Activated T-cell treated with anti-CD3 and anti-CD28 coated beads, Interleukin-2, amount 50 U/mL, for 48 hours (primary cell): Measurements from ENCODE around the gene SHOC2.

Source experiments
- DNase-seq, 2 experiments: peaks; one replicate each; pipeline ENCODE4 v3.0.0-alpha.2; 2020

Gene SHOC2

GRCh38 chr10:110919349-110919931 lies at the start of gene SHOC2:
Gene SHOC2, plus strand, starts transcription at chr10:110919604. Its CDS starts 44,755 bp downstream, at chr10:110964359.
- peak; percentile 97 for DNase-seq

DNA sequence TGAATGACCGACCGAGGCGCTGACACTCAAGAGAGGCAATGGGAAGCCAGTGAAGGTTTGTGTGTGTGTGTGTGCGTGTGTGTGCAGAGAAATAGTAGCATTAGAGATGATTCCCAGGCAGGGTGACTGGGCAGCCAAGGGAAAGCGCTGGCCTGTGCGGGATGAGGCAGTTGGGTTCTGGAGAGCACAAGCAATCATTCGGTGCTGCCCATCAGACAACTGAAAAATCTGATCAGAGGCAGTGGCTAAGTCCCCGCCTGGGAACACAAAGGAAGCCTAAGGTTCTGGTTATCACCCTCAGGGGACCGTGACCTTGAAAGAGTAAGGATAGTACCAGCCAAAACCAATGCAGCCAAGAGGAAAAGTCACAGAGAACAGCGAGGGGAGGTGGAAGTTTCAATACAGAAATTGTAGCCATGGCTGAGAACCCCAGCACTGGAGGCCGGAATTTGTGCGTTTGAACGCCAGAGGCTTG lies 48.5 kb upstream of the SHOC2 start:
- no peak for DNase-seq

- DNase-seq, result peak; percentile 97
These were observed 47.9 kb upstream of the SHOC2 start, which contains the start of gene PDCD4 for GRCh38 chr10:110871298-110872084. Gene PDCD4, plus strand, starts transcription at chr10:110871928. Its CDS starts 4,100 bp downstream, at chr10:110876028.

- peak; percentile 74 to 81 for DNase-seq
These were observed 47.0 kb upstream of the SHOC2 start for GRCh38 chr10:110872145-110872983.

DNA sequence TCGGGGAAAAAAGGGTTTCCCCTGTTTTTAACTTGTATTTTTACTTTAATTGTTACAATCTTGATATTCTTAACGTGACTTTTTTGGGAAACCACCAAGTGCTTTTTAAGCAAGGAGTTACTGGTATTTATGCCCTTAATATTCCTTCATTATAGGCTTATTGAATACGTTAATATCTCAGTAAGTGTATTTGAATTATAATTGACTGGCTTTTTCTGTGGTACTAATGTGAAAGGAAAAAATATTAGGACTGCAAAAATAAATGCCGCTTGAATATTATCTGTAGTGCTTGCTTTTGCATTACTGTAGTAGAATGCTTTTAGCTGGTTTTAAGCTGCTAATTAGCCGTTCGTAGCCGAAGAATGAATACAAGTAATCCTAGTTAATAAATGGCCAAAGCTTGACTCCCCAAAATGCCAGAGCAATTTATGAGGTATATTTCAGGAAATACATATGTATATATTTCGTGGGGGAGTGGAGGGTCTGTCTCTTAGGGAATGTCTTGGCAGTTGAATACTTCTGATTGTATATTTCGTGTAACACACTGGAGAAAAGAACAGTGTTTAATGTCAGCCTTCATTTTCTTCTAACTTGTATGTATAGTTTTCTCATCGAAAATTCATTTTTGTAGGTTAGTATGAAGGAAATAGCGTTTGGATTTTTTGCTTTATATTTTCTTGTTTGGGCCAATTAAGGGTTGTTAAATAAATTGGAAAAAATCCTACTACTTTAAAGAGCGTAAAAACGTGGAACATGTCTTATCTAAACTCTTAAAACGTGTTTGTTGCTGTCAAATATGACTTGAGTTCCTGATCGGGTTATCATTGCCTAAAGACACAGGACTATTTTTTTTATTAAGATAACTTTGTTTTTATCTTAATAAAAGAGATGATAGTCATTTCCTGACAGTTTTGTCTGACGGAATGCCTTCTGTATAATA lies 46.1 kb upstream of the SHOC2 start:
- DNase-seq, result no peak

DNA sequence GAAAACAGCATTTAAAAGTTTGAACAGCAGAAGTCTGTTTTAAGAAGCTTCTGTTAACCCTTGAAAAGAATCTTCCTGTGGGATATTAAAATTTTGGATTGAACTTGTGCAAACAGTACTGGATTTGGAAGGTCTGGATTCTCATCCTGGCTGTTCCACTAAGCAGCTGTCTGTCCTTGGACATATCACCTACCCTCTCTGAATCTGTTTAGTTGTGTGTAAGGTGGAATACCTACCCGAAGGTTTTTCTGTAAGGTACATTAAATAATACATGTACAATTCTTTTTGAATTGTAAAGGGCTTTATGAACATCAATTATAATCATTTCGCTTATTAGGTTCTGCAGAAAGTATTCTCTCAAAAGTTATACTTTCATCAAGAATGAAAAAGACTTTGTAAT lies 45.5 kb upstream of the SHOC2 start:
- no peak for DNase-seq

- DNase-seq, result no peak
These were observed 43.4 kb upstream of the SHOC2 start for GRCh38 chr10:110876000-110876399.

GRCh38 chr10:110876788-110877187 lies 42.6 kb upstream of the SHOC2 start:
- no peak for DNase-seq

DNA sequence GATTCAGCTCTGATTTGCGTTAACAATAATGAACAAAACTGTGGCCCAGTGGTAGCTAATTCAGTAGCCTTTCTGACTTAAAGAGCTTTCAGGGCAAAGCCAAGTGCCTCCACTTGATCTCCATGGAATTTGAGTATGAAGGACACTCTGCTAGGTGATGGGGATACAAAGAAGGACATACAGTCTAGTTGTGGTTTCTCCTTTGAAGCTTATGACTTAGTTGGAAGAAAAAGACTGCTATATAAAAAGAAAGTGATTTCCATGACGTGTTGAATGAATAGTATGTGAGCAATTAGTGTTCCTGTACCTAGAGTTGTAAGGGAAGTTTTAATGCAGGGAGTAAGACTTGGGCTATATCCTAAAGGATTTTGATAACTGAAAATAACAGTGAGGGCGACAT lies 39.4 kb upstream of the SHOC2 start:
- no peak for DNase-seq

- DNase-seq, result no peak
These were observed 38.2 kb upstream of the SHOC2 start for GRCh38 chr10:110881247-110881646.

DNA sequence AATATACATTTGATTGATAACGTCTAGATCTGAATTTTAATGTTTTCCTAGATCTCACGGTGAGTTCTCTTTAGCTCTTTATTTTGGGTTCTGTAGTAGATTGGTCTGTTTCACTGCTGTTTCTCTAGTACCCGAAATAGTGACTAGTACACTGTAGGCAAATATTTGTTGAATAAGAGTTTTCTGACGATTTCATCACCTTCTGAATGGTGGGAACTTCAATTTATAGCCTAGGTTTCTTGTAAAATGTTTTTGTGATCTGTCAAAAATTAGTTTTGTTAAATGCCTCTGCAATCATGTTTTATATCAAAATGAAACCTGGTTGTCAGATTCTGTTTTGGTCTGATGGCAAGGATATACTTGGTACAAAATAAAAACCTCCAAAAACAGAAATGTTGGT lies 37.5 kb upstream of the SHOC2 start:
- no peak for DNase-seq

DNA sequence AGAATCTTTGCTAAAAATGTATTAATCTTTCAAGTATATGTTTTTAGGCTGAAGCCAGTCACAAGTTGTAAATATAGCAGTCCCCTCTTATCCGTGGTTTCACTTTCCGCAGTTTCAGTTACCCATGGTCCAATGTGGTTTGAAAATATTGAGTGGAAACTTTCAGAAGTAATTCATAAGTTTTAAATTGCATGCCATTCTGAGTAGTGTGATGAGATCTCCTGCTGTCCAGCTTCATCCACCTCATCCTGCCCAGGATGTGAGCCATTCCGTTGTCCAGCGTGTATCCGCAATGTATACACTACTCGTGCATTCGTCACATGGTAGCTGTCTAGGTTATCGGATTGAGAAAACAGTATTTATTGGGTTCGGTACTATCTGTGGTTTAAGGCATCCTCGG lies 35.5 kb upstream of the SHOC2 start:
- DNase-seq, result no peak

GRCh38 chr10:110885932-110886674 lies 33.3 kb upstream of the SHOC2 start:
- DNase-seq, result no peak

DNA sequence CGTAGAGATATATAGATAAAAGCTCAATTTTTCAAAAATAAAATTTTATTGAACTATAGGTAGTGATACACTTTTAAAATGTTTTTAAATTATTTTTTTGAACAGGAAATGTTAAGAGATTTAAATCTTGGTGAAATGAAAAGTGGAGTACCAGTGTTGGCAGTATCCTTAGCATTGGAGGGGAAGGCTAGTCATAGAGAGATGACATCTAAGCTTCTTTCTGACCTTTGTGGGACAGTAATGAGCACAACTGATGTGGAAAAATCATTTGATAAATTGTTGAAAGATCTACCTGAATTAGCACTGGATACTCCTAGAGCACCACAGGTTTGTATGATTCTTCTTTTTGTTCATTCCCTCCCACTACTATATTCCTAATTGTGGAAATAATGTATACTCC lies 31.8 kb upstream of the SHOC2 start:
- no peak for DNase-seq

GRCh38 chr10:110892602-110893288 lies 26.7 kb upstream of the SHOC2 start:
- DNase-seq, result no peak

DNA sequence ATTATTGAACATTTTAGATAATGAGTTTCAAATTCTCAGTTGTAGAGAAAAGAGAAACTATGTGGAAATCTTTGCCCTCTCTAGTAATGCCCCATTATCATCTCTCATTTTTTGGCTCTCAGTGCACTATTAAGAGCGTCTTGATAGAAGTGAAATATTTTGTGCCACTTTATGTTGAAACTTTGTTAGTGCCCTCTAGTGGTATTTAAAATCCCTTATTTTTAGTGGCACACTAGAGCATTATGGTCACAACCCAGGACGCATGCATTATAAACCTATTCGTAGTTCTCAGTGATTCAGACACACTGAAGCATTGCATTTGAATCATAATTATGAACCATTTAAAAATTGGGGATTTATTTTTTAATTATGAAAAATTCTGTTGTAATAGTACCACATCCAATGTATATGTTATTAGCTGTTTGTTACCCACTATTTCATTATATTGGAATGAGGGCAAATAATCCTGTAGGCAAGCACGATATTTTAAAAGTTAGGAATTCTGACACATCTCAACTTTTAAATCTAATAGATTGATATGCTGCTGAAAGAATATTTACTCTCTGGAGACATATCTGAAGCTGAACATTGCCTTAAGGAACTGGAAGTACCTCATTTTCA lies 25.7 kb upstream of the SHOC2 start:
- no peak for DNase-seq

GRCh38 chr10:110897184-110897583 lies 22.2 kb upstream of the SHOC2 start:
- DNase-seq, result no peak

- no peak for DNase-seq
These were observed 21.0 kb upstream of the SHOC2 start for GRCh38 chr10:110898391-110898790.

DNA sequence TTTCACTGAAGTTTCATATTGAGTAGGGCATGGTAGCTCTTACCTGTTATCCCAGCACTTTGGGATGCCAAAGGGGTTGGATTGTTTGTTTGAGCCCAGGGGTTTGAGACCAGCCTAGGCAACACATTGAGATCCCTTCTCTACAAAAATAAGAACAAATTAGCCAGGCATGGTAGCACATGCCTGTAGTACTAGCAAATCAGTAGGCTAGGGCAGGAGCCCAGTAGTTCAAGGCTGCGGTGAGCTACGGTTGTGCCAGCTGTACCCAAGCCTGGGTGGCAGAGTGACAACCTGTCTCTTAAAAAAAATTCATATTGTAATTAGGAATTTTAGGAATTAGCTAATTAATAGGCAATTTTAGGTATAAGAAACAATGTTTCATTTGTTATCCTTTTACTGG lies 18.4 kb upstream of the SHOC2 start:
- DNase-seq, result no peak
